ENCODE measurements around the gene FRMPD4. TPM values are rescaled to one million over a fixed set of nuclear protein-coding genes. Genes with fewer than 3 reads are reported as not detected.

Gene FRMPD4
- total RNA-seq, 3 donors from 2014 or later, result 0.06 to 3.4 (median 0.34) TPM

GRCh38 chrX:12419591-12419990, 281.3 kb downstream of the FRMPD4 start:
- intact Hi-C loops (cut with DNase I, micrococcal nuclease), result no loop called here
- Histone ChIP-seq H3K9me3 (no peaks in the 10 kb centered on the region), H3K4me1 (ENCODE audit: low read depth) (no peaks in the 10 kb centered on the region), H3K4me3 (no peak overlapping the region), H3K36me3 (ENCODE audit: low read depth) (no peaks in the 10 kb centered on the region)
- ATAC-seq (no peak), DNase-seq (no peak)
- no peak for TF ChIP-seq CTCF (IDR thresholded peaks at IDR 0.05)

GRCh38 chrX:12421918-12422317, 283.6 kb downstream of the FRMPD4 start:
- ATAC-seq, result no peak
- no peak for TF ChIP-seq CTCF (IDR thresholded peaks at IDR 0.05)
- no peaks in the 10 kb centered on the region for H3K9me3 ChIP-seq
- H3K4me1 ChIP-seq (ENCODE audit: low read depth), result no peaks in the 10 kb centered on the region
- no peaks in the 10 kb centered on the region for H3K36me3 ChIP-seq (ENCODE audit: low read depth)
- intact Hi-C loops (cut with DNase I, micrococcal nuclease), result no loop called here
- H3K4me3 ChIP-seq, result no peak overlapping the region
- DNase-seq, result no peak

GRCh38 chrX:12423346-12423745, 285.1 kb downstream of the FRMPD4 start:
- Histone ChIP-seq H3K36me3 (ENCODE audit: low read depth) (no peaks in the 10 kb centered on the region), H3K4me3 (no peak overlapping the region), H3K4me1 (ENCODE audit: low read depth) (no peaks in the 10 kb centered on the region), H3K9me3 (no peaks in the 10 kb centered on the region)
- ATAC-seq (no peak), DNase-seq (no peak)
- no peak for TF ChIP-seq CTCF (IDR thresholded peaks at IDR 0.05)
- intact Hi-C loops (cut with DNase I, micrococcal nuclease), result no loop called here

- ATAC-seq, result no peak
- no peaks in the 10 kb centered on the region for H3K4me1 ChIP-seq (ENCODE audit: low read depth)
Observed at GRCh38 chrX:12425496-12425895, 287.2 kb downstream of the FRMPD4 start.

GRCh38 chrX:12426420-12426819, 288.1 kb downstream of the FRMPD4 start:
- TF ChIP-seq CTCF (IDR thresholded peaks at IDR 0.05), result no peak
- DNase-seq (no peak), ATAC-seq (no peak)
- Histone ChIP-seq H3K4me1 (ENCODE audit: low read depth) (no peaks in the 10 kb centered on the region), H3K4me3 (no peak overlapping the region), H3K9me3 (no peaks in the 10 kb centered on the region), H3K36me3 (ENCODE audit: low read depth) (no peaks in the 10 kb centered on the region)
- intact Hi-C loops (cut with DNase I, micrococcal nuclease), result no loop called here

More at GRCh38 chrX:12425496-12425895, 287.2 kb downstream of the FRMPD4 start:
- intact Hi-C loops (cut with DNase I, micrococcal nuclease), result no loop called here
- DNase-seq, result no peak
- no peak for TF ChIP-seq CTCF (IDR thresholded peaks at IDR 0.05)
- H3K36me3 ChIP-seq (ENCODE audit: low read depth), result no peaks in the 10 kb centered on the region
- no peaks in the 10 kb centered on the region for H3K9me3 ChIP-seq
- H3K4me3 ChIP-seq, result no peak overlapping the region

GRCh38 chrX:12434493-12434892, 296.2 kb downstream of the FRMPD4 start:
- ATAC-seq (no peak), DNase-seq (no peak)
- H3K9me3 ChIP-seq, result no peaks in the 10 kb centered on the region
- no peak for TF ChIP-seq CTCF (IDR thresholded peaks at IDR 0.05)
- intact Hi-C loops (cut with DNase I, micrococcal nuclease), result no loop called here
- H3K4me1 ChIP-seq (ENCODE audit: low read depth), result no peaks in the 10 kb centered on the region
- no peaks in the 10 kb centered on the region for H3K36me3 ChIP-seq (ENCODE audit: low read depth)
- no peak overlapping the region for H3K4me3 ChIP-seq
